ENCODE measurements around the gene LITAFD.
"Not testable (repeated sequence)": the region's sequence is repeated elsewhere in the genome, so short reads cannot be mapped to it uniquely, and the experiment has no call there.

Gene LITAFD

DNA sequence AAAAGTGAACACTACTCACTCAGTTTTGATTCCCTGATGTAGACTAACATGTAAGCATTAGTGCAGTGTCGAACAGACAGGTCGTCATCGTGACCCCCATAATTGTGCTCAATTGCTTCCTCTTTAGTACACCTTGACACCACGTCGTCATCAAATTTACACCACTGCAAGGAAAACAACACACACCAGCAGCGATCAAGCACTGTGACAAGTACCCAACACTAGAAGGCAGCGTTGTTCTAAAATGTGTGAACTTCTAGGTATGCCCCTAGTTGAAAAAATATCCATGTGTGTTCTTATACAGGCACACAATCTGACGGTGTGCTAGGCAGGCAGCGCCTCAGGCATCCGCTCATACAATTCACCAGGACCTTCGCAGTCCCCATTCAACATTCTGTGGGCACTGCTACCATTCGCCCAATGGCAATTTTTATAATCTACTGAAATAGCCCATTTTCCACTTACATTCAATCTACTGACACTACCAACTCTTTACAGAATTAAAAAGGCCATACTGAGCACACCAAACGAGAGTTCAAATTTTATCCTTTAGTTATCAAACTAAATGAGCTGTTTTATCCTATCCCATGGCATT is 23.1 kb downstream of the LITAFD start:
- peak in 1 of 42 donors; percentile 19 for DNase-seq
- intact Hi-C loops (cut with DNase I), result no loop called here

DNA sequence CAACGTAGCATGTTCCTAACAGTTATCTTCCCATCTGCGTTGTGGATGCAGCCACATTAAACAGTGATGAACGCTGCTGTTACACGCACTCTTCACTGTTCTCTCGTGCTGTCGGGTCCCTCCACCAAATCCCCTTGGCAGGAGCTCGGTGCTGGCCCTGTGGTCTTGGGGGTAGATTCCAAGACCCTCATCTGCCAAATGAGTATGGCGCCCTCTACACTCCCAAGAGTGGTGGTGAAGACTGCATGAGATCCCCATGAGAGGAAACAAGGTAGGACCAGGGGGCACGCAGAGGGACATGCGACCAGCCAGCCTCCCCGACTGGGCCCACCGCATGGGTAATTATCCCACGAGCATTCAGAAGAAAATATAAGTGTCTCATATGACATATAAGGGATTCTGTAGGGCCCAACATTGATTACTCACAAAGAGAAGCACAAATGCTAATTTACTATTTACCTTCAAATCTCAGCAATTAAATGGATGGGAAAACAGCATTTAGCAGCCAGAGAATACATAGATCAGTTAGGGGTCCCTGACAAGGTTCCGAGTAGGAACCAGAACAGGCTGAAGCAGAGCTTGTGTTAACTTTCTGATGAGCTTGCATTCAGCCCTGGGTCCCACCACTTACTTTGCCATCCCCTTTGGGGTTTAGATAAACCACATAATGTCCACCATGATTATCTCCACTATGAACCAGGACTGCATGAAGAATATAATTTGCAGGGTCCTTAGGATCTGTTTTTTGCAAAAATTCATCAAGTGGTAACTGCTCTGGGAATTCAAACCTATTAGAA is 23.8 kb downstream of the LITAFD start:
- DNase-seq, result peak in 1 of 42 donors; percentile 21
- intact Hi-C loops (cut with DNase I), result no loop called here

DNA sequence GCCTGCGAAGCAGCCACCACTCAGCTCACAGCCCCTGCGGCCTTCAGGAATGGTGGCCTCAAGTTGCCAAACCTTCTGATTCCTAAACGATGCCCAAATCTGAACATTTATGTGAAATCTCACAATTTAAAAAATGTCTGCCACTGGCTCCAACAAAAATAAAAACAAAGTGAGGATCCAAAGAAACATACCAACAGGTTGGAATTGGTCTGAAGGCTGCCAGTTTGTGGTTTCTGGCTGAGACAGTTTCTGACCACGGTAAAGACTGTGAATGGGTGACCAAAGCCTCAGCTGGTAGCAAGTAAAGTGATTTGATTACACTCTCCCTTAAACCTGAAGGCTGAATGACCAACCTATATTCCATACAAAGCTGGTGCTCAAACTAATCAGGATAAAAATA is 24.9 kb downstream of the LITAFD start:
- DNase-seq, result peak in 1 of 42 donors; percentile 16
- intact Hi-C loops (cut with DNase I), result no loop called here

DNA sequence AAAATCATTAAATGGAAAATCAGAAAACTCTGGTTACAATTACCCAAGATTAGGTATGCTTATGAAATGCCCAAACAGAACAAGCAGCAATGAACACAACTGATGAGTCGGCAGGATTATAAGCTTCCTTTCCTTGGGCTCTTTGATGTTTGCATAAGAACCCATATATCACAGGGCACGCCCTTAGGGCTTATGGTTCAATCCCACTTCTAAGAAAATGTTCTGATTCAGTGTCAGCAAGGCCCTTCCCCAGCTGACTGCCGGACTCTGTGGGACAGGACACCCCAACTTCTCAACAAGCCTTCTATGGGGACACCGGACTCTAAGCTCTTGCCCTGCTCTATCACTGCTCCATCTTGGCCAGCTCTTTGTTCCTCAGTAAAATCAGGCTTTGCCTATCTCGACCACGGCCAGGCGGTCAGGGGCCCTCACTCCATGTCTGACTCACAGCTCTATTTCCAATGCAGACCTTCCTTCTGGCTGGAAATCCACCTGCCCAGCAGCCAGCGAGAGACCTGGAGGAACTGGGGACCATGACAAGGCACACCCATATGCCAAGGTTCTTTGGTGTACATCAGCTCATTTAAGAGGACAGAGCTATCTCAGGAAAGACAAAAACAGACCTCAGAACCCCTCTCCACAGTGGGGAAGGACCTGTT is 26.8 kb downstream of the LITAFD start:
- intact Hi-C loops (cut with DNase I), result no loop called here
- no peak for DNase-seq

DNA sequence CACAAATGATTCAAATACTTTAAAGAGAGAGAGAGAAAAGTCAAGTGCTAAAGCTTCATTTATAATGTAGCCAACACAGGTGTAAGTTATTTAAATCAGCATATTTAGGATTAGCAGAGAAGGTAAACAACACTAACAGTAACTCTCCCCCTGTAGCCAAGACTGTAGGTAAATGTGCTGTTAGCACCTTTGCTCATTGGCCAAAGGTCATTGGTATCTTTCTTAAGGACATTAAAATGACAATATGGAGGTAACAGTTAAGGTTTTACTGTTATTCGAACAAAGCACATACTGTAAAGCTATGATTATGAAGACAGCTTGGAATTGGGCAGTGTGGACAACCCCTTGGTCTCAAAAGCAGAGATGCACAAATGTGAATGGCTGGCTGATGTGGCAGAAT is 28.7 kb downstream of the LITAFD start:
- DNase-seq, result no peak
- intact Hi-C loops (cut with DNase I), result no loop called here

DNA sequence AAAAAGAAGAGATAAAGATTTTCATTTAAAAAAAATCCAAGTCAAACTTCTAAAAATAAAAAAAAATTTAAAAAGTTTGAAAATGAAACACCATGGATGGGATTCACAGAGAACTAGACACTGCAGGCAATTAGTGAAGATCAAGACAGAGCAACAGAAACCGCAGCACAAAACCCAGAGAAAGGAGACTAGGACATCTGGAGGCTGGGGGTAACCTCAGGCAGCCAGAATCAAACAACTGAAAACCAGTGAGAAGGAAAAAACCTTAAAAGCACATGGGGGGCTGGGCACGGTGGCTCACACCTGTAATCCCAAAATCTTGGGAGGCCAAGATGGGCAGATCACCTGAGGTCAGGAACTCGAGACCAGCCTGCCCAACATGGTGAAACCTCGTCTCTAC is 30.6 kb downstream of the LITAFD start:
- intact Hi-C loops (cut with DNase I), result no loop called here
- DNase-seq, result no peak

DNA sequence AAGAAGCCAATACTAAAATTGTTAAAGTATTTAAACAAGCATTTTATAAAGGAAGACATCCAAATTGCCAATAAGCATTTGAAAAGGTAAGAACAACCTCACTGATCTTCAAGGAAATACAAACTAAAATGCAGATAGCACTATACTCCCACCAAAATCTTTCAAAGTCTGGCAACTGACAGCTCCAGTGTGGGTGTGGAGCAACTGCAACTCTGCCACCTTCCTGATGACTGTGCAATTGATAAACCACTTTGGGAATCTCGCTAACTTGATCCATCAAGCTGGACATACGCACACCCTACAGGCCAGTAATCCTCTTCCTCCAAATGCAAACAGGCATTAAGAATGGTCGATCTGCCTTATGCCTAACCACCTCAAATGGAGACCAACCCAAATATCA is 31.9 kb downstream of the LITAFD start:
- peak in 10 of 42 donors; percentile 10 to 66 (median 43) for DNase-seq
- intact Hi-C loops (cut with DNase I), result no loop called here

DNA sequence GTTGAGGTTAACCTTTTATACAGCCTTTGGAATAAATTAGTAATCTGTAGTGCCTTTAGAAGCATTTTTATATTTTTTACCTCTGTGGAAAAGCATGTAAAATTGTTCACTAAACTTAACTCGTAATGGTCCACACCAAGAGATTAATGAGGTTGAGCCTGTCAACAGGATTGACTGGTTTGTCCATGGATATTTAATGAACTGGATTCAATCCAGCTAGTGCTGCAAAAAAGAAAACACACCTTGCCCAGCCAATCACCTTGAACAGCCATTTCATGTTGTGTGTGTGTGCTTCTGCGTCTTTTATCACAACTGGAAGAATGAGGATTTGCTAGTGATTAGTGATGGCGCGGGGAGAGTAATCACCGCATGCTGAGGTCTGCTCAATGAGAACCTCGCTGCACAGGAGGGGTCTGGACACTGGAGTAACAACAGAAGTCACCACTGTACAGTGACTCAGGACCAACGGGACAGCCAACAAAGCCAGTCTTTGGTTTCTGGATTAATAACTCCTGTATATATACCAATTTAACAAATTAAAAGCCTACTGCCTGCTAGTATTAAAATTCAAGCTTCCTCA is 33.7 kb downstream of the LITAFD start:
- intact Hi-C loops (cut with DNase I), result no loop called here

DNA sequence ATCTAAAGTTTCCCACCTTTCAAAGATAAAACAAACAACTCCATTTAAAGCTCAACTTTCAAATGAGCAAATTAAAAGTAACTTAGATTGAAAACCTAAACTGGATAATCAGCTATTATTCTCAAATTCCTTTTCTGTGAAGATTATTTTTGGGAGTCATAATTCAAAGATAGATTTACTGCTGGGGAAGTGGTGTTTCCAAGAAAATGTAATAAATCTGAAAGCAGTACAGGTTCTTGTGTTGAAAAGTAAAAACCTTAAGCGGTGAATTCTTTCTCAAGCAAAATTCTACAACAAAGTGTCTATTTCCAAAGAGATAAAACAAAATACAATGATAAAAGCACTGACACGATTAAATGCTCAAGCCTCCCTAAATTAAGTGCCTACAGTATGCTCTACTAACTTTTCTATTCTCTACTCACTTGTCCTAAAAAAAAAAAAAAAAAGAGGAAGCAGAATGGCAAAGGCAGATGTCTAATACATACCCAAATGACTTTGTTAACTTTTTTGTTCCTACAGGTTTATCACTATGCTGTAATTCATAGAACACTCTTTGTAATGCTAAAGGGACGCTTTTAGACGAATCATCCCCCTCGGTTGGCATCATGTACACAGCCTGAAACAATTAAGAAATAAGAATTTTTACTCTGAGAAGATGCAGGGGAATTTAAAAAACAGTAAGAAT is 34.5 kb downstream of the LITAFD start:
- intact Hi-C loops (cut with DNase I), result no loop called here

More for the DNA sequence above, 33.7 kb downstream of the LITAFD start:
- DNase-seq, result no peak

DNA sequence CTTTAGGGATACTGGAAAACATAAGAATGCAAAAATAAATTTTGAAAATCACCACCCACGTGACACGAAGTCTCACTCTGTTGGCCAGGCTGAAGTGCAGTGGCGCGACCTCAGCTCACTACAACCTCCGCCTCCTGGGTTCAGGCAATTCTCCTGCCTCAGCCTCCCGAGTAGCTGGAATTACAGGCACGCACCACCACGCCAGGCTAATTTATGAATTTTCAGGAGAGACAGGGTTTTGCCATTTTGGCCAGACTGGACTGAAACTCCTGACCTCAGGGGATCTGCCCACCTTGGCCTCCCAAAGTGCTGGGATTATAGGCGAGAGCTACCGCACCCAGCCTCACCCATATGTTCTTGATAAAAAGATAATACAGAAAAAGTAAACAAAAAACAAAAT is 35.2 kb downstream of the LITAFD start:
- intact Hi-C loops (cut with DNase I), result not testable (repeated sequence)

More for the DNA sequence above, 34.5 kb downstream of the LITAFD start:
- no peak for DNase-seq

DNA sequence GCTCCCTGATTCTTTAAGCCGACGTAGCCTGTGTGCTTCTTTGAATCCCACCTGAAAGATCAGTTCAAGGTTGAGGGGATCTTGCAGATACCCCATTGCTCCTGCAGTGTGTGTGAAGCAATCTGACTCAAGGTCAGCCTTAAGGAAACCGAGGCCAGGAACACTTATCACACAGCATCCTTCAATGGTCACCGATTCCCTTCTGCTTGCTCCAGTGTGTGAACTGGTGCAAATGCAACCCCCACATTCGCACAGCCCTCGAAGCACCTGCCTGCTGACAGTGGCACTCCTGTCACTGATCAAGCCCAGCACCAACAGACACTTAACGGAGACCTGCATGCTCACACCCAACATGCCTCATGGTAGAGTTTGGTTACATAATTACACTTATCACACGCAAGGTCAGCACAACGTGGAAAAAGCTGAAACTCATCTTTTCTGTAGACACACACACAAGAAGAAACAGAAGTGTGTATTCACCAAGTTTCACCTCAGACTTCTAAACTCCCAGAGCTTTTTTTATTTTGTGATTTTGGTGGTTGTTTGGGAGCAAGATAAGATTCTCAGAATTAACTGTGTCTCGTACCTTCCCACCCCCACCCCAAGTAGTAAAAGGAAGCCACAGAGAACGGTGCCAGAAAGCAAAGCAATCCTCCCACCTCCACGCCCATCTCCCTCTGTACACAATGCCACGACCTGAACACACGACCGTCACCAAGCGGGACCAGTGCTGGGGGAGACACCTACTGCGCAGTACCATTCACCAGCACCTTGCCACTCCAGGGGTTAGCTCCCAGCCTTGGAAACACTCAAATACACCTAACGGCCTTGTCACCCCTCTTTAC is 37.2 kb downstream of the LITAFD start:
- no peak for DNase-seq
- intact Hi-C loops (cut with DNase I), result no loop called here

More for the DNA sequence above, 35.2 kb downstream of the LITAFD start:
- not testable (repeated sequence) for DNase-seq

DNA sequence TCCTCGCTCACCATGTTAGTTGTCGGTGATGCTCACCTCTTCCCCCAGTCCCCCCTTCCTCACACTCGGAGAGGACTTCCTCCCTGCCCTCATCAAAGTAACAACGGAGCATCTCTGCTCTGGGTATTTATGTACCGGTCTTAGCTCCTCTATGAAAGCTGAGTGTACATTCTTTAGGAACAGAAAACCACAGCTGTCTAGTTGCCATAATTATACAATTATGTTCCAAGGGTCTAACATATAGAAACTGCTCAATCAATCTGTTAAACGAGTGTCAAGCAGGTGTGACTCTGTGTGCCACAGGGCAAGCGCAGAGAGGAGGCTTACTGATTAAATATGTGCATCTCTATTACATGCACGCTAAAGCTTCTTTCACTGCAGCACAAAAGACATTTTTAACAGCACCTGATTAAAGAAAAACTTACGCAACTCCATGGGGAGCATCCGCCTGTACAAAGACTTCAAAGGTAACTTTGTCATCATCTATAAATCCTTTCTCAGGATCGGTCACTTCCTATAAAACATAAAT is 37.8 kb downstream of the LITAFD start:
- DNase-seq, result peak in 21 of 42 donors; percentile 13 to 72 (median 35)
- intact Hi-C loops (cut with DNase I), result no loop called here

DNA sequence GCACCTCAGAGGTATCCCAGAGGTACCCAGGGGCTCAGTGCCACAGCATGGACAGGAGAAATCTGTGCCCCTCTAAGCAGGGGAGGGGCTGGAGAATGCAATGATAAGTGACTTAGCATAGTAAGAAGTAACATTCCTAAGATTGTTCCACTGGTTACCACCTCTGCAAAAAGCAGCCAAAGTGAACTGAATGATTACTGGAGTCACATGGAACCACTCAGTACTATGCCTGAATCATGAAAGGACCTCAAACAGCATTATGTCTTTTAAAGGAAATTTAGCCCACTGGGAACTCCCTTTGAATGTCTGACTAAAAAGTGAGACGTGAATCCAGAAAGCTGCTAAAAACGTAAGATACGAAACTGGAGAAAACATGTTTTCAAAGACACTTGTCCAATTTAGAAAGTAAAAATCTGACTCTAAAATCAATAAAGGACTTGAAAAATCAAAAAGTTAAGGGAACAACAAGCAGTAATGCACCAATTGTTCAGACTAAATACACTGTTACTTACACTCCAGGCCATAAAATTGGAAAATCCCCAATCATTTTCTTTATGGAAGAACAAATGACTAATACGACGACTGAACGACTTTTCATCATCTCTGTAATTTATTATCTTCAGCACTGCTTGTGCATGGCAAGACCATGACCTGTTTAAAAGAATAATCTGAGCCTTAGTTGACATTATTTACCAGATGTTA is 38.6 kb downstream of the LITAFD start:
- intact Hi-C loops (cut with DNase I), result no loop called here
- DNase-seq, result no peak

DNA sequence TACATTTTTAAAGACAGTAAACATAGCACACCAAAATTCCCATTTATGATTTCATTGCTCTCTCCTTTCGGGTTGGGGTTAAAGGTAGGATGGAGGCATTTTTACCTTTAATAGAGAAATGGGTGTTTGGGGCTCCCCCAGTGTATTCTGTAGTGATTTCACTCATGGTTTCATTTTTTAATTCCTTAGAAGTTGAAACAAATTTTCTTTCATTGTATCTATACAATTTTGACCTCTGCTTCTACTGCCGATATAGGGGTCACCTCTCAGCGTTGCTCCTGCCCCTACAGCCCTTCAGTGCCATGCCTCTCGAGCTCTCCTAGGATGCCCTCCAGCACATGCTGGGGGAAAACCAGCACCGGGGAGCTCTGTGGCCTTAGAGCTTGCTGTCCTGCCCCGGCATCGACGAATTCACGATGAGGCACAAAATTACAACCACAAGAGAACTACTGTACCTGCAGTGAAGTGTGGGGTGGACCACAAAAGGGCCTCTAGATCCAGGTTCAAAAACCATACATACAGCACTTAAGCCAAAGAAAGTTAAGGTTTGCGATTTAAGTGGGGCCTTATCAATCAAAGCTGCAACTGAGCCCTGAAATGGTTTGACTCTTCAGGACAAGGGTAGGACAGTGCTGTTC is 39.3 kb downstream of the LITAFD start:
- no peak for DNase-seq
- intact Hi-C loops (cut with DNase I), result no loop called here

DNA sequence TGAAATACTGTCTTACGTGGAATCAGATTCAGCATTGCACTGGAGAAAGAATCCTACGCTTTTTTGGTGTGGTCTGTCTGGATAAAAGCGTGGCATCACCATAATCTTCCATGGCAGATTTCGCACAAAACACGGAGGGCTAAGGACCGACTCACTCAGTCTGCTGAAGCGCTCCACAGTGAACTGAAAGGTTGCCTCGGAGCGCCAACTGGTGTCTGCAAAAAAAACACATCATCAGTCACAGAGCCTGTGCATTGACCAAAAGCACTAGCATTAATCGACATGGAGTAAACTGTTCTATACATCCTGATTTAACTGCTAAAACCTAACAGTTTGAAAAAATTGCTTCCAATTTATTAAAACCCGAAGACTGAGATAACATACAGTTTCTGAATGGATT is 41.0 kb downstream of the LITAFD start:
- intact Hi-C loops (cut with DNase I), result no loop called here
- DNase-seq, result peak in 41 of 42 donors; percentile 22 to 83 (median 53)

DNA sequence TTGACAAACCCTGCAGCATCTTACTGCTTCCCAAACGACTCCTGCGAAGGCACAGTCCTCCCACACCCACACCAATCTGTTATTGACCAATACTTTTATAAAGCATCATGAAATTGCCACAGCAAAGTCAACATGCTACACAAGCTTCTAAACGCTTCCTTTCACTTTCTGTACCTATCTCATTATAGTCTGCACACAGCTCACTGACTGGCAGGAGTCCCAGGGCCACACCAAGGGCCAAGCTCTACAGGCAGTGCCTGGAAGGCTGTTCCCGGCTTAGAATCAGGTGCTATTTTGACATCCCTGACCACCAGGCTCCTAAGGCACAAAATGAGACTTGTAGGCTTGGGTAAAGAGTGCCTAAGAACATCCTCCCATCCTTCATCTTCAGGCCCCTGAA is 42.1 kb downstream of the LITAFD start:
- intact Hi-C loops (cut with DNase I), result no loop called here
- peak in 5 of 42 donors; percentile 11 to 57 (median 36) for DNase-seq

DNA sequence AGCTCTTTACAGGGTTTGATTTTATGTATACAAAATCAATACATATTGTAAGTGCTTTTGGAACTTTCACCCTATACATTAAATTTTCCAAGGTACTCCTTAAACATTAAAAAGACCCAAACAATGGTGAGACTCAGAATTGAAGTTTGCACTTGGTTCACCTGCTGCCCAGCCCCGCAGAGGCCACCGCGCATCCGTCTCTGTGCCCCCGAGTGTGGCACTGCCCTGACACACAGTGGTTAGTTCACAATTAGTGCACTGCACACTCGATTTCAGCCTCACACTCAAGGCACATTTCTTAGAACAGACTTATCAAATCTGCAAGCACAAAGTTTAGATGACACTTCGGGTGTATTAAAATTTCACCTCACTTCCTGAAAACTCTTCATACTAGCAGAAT is 43.3 kb downstream of the LITAFD start:
- DNase-seq, result no peak
- intact Hi-C loops (cut with DNase I), result no loop called here
